Transverse colon (tissue), 4 donors: ENCODE data around the gene N4BP2L2. TPM values are rescaled to one million over a fixed set of nuclear protein-coding genes. Genes with fewer than 3 reads are reported as not detected.

Experiments used
- DNase-seq: peaks from one replicate; pipeline ENCODE4 v3.0.0-alpha.2; 2019
- H3K27ac ChIP-seq, 4 donors: fragments of 200-600 bp; sonication (generic); 2 replicates each; pipeline ENCODE4 v1.5.1; 2016 to 2018; ENCODE audit warnings: inconsistent platforms in 4 of 4
- H3K27me3 ChIP-seq: fragments of 200-600 bp; sonication (generic); 2 replicates; pipeline ENCODE4 v1.5.1; 2017; ENCODE audit warnings: inconsistent platforms
- H3K36me3 ChIP-seq, 4 donors: fragments of 200-600 bp; sonication (generic); 2 replicates each; pipeline ENCODE4 v1.5.1; 2017 to 2019; ENCODE audit warnings: inconsistent platforms in 4 of 4
- H3K4me1 ChIP-seq, 4 donors: fragments of 200-600 bp; sonication (generic); 2 replicates each; pipeline ENCODE4 v1.5.1; 2017 to 2020; ENCODE audit warnings: inconsistent platforms in 4 of 4
- H3K4me3 ChIP-seq, 4 donors: fragments of 200-600 bp; sonication (generic); 1 replicate in 1 of 4; 2 replicates in 3 of 4; pipeline versions ENCODE4 v1.5.1 to v1.6.1; 2017 to 2019; ENCODE audit warnings: inconsistent platforms in 4 of 4
- H3K9me3 ChIP-seq, 2 donors: fragments of 200-600 bp; sonication (generic); 2 replicates each; pipeline ENCODE4 v1.5.1; 2017 to 2019; ENCODE audit warnings: inconsistent platforms in 2 of 2
- EP300 ChIP-seq: sonication (generic); formaldehyde crosslinking; IDR thresholded peaks from one replicate; pipeline ENCODE4 v1.6.1; 2017; ENCODE audit warnings: antibody characterized with exemption, low read depth
- POLR2A ChIP-seq: fragments of 450-650 bp; IDR thresholded peaks from one replicate; pipeline ENCODE4 v1.6.1; 2016; ENCODE audit warnings: antibody characterized with exemption, mild to moderate bottlenecking, moderate library complexity
- POLR2AphosphoS5 ChIP-seq, 3 donors: sonication (generic); formaldehyde crosslinking; IDR thresholded peaks; one replicate each; pipeline ENCODE4 v1.6.1; 2016; ENCODE audit warnings: antibody characterized with exemption in 3 of 3
- WGBS, 2 donors: methylation state at CpG; one replicate each; pipeline ENCODE4 v1.1.5; 2018; ENCODE audit warnings: low coverage in 1 of 2; 5-methylcytosine and 5-hydroxymethylcytosine counted together
- in situ Hi-C, 4 donors: fragments of 200-750 bp; cut with MboI; loops; one replicate each; pipeline versions ENCODE4 v1.15.0 to v1.15.1; 2017; ENCODE audit warnings: low sequenced_read_pairs in 3 of 4, low pct_ligation_motif_present in 1 of 4, low pct_unique_long_range_greater_than_20kb in 1 of 4
- intact Hi-C: fragments of 100-400 bp; cut with DNase I; formaldehyde crosslinking; loops from one replicate; pipeline ENCODE4 v1.15.1; 2023; ENCODE audit warnings: low total_unique reads
- total RNA-seq, 4 donors: library from RNA; depleted of rRNA; stranded (reverse); fragments of >200 nt; gene quantifications; one replicate each; pipeline ENCODE4 v1.1.0, GENCODE V29; 2016
- TF ChIP-seq, protein P1 (sequence below), 5 experiments: fragments of 200-600 bp in 3 of 5; fragments of 450-650 bp in 2 of 5; sonication (generic) in 3 of 5; IDR thresholded peaks; 1 replicate in 2 of 5; 2 replicates in 3 of 5; pipeline ENCODE4 v1.5.1; 2016 to 2017; ENCODE audit warnings: antibody characterized with exemption in 5 of 5, inconsistent platforms in 3 of 5, mild to moderate bottlenecking in 2 of 5, moderate library complexity in 1 of 5

The N4BP2L2 gene
- total RNA-seq, 4 donors from 2014 or later, result 64.0 to 231 (median 123) TPM

DNA sequence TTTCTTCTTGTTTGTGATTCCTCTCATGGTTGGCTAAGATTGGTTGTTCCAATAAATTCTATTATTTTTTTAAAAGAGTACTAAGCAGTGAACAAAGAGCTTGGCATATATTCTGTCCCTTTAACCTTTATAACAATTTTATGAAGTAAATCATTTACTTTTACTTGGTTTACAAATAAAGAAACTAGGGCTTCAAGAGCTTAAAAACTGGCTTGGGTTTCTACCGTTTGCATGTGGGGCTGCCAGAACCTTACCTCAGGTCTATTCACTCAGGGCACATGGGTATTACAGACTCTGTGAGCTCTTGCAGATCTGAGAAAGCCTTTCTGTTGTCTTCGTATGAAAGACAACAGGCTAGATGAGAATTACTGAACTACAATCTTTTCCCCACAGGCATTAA is 124.0 kb downstream of the N4BP2L2 start:
- in situ Hi-C loops, result no loop called here
- intact Hi-C loops, result no loop called here
- TF ChIP-seq, protein P1, sequence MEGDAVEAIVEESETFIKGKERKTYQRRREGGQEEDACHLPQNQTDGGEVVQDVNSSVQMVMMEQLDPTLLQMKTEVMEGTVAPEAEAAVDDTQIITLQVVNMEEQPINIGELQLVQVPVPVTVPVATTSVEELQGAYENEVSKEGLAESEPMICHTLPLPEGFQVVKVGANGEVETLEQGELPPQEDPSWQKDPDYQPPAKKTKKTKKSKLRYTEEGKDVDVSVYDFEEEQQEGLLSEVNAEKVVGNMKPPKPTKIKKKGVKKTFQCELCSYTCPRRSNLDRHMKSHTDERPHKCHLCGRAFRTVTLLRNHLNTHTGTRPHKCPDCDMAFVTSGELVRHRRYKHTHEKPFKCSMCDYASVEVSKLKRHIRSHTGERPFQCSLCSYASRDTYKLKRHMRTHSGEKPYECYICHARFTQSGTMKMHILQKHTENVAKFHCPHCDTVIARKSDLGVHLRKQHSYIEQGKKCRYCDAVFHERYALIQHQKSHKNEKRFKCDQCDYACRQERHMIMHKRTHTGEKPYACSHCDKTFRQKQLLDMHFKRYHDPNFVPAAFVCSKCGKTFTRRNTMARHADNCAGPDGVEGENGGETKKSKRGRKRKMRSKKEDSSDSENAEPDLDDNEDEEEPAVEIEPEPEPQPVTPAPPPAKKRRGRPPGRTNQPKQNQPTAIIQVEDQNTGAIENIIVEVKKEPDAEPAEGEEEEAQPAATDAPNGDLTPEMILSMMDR (IDR thresholded peaks at IDR 0.05), result no peak
- TF ChIP-seq POLR2A (no peak), POLR2AphosphoS5 (IDR thresholded peaks at IDR 0.05) (no peak), EP300 (no peak)
- Histone ChIP-seq H3K9me3 (no peaks in the 10 kb centered on the region), H3K27ac (no peak overlapping the region), H3K27me3 (no peaks in the 10 kb centered on the region), H3K4me3 (no peak overlapping the region), H3K4me1 (peaks cover 0 to 16% (median 6%) of the 10 kb centered on the region in 4 donors), H3K36me3 (no peaks in the 10 kb centered on the region)
- DNase-seq, result no peak
- WGBS, 2 donors, result 24 to 49% methylated on average over 2 of the region's 2 CpGs

DNA sequence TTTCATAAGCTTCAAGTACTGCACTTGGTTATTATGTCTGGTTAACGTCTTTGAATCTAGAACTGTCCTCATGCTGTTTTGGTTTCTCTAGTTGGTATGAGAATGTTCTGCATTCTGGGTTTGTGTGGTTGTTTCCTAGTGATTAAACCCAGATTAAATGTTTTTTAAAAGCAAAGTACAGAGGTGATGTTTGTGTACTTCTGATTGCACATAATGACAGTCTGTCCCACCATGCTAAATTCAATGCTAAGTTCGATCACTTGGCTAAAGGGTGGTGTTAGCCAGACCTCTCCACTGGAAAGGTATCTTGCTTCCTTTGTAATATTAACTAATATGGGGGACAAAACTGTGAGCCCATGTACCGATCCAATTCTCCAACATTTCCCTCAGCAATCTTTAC is 125.3 kb downstream of the N4BP2L2 start:
- Histone ChIP-seq H3K4me3 (no peak overlapping the region), H3K27me3 (no peaks in the 10 kb centered on the region), H3K4me1 (peaks cover 0 to 16% (median 6%) of the 10 kb centered on the region in 4 donors), H3K9me3 (no peaks in the 10 kb centered on the region), H3K27ac (no peak overlapping the region), H3K36me3 (no peaks in the 10 kb centered on the region)
- in situ Hi-C loops (no loop called here), intact Hi-C loops (no loop called here)
- no peak for DNase-seq
- TF ChIP-seq, protein P1 (IDR thresholded peaks at IDR 0.05), result no peak
- TF ChIP-seq EP300 (no peak), POLR2A (no peak), POLR2AphosphoS5 (IDR thresholded peaks at IDR 0.05) (no peak)
- 95 to 96% methylated on average over 2 to 3 of the region's 3 CpGs for WGBS, 2 donors

DNA sequence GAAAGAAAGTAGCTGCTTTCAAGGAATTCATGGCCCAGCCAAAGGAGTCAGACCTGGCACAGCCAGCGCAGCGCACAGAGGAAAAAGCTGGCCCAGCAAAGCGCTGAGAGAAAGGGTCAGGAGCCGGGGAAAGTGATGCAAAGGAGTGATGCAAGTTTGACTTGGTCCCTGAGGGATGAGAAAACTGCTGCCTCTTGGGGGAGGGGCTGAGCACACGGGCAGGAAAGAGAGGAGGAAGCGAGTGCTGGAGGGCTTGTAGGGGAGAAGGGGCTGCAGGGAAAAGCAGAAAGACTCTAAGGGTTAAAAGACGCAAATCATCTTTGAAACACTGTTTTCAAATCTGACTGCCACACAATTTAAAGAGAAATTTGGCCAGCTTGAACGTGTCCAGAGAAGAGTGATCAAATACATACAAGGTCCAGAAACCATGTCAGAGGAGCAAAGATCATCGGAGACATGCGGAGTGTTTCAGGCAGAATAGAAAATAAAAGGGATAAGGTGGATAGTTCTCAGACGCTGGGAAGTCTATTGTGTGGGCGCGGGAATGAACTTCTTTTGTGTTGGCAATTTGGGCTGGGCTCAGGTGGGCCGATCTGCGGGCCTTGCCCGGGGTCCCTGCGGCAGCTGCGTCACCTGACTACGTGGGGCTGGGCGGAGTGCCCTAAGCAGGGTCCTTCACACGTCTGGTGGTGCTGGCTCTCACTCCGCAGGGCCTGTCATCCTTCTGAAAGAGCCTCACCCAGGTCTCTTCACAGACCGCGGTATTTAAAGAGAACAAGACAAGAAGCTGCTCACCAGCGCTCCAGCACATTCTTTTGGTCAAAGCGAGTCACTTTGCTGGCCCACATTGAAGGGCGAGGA is 128.8 kb downstream of the N4BP2L2 start:
- in situ Hi-C loops, result no loop called here
- WGBS, 2 donors, result 79 to 85% methylated on average over 14 to 27 of the region's 27 CpGs
- TF ChIP-seq POLR2AphosphoS5 (IDR thresholded peaks at IDR 0.05) (no peak), EP300 (no peak), POLR2A (no peak)
- TF ChIP-seq, protein P1 (IDR thresholded peaks at IDR 0.05), result no peak
- intact Hi-C loops, result no loop called here
- peaks cover 0 to 6% (median 2%) of the 10 kb centered on the region in 4 donors for H3K4me1 ChIP-seq
- no peak for DNase-seq
- H3K27me3 ChIP-seq, result no peaks in the 10 kb centered on the region
- no peaks in the 10 kb centered on the region for H3K36me3 ChIP-seq
- no peak overlapping the region for H3K4me3 ChIP-seq
- H3K27ac ChIP-seq, result peak overlapping the region in 1 of 4 donors; percentile 2
- H3K9me3 ChIP-seq, result no peaks in the 10 kb centered on the region

DNA sequence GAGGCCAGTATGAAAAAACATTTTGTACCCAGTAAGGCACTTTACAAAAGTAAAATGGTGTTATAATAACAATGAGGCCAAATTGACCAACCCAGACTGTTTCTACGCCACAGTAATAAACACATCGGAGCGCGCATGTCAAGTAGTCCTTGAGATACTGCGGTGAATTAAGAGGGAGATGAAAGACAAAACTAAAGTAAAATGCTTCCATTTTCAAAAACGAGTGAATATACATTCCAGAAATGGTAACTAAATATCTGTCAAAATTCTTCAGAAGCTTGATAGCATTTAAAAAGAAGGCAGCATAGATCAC is 129.6 kb downstream of the N4BP2L2 start:
- WGBS, 2 donors, result 82 to 86% methylated on average over 6 of the region's 6 CpGs
- intact Hi-C loops, result no loop called here
- H3K36me3 ChIP-seq, result no peaks in the 10 kb centered on the region
- H3K4me1 ChIP-seq, result no peaks in the 10 kb centered on the region
- in situ Hi-C loops, result no loop called here
- no peak overlapping the region for H3K4me3 ChIP-seq
- no peaks in the 10 kb centered on the region for H3K9me3 ChIP-seq
- no peak overlapping the region for H3K27ac ChIP-seq
- TF ChIP-seq EP300 (no peak), POLR2A (no peak), POLR2AphosphoS5 (IDR thresholded peaks at IDR 0.05) (no peak)
- TF ChIP-seq, protein P1 (IDR thresholded peaks at IDR 0.05), result no peak
- no peaks in the 10 kb centered on the region for H3K27me3 ChIP-seq
- no peak for DNase-seq
